ENCODE data around the gene SMPX.

The SMPX gene

GRCh38 chrX:21656587-21657317 is 101.2 kb downstream of the SMPX start:
- no peak for DNase-seq
